Gastrocnemius medialis (tissue), 4 donors: ENCODE results near the gene SPCS3.

Experiments
- POLR2A ChIP-seq, 2 donors: fragments of 450-650 bp; IDR thresholded peaks; one replicate each; pipeline ENCODE4 v1.6.1; 2017; ENCODE audit warnings: antibody characterized with exemption in 2 of 2, mild to moderate bottlenecking in 2 of 2, moderate library complexity in 2 of 2
- TF ChIP-seq, protein P1 (sequence below), 5 experiments: fragments of 450-650 bp in 3 of 5; fragments of 200-600 bp in 2 of 5; sonication (generic) in 2 of 5; IDR thresholded peaks in 4 of 5; conservative IDR thresholded peaks in 1 of 5; 1 replicate in 4 of 5; 2 replicates in 1 of 5; pipeline ENCODE4 v1.5.1; 2016 to 2019; ENCODE audit warnings: antibody characterized with exemption in 5 of 5, mild to moderate bottlenecking in 3 of 5, moderate library complexity in 3 of 5

DNA sequence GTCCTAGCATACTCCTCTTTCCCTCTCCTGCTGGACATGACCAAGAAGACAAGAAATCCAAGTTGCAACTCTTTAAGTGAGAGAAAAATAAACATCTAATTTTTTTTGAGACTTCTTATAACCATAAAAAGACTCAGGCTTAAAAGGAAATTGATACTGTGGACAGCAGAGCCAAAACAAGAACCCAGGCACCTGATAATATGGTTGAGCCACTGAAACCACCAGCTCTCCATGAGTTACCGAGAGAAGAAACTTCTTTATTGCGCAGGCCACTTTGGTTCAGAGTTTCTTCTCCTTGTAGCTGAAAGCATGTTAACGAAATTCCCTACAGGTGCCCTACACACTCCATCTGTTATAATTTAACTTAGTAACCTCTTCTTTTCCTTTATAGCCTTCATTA lies 11.3 kb upstream of the SPCS3 start:
- TF ChIP-seq, protein P1, sequence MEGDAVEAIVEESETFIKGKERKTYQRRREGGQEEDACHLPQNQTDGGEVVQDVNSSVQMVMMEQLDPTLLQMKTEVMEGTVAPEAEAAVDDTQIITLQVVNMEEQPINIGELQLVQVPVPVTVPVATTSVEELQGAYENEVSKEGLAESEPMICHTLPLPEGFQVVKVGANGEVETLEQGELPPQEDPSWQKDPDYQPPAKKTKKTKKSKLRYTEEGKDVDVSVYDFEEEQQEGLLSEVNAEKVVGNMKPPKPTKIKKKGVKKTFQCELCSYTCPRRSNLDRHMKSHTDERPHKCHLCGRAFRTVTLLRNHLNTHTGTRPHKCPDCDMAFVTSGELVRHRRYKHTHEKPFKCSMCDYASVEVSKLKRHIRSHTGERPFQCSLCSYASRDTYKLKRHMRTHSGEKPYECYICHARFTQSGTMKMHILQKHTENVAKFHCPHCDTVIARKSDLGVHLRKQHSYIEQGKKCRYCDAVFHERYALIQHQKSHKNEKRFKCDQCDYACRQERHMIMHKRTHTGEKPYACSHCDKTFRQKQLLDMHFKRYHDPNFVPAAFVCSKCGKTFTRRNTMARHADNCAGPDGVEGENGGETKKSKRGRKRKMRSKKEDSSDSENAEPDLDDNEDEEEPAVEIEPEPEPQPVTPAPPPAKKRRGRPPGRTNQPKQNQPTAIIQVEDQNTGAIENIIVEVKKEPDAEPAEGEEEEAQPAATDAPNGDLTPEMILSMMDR (IDR thresholded peaks at IDR 0.05 in 4 of 5, conservative IDR thresholded peaks at IDR 0.05 in 1 of 5), result no peak
- no peak for TF ChIP-seq POLR2A (IDR thresholded peaks at IDR 0.05)
